Endothelial cell of hepatic sinusoid (primary cell): ENCODE measurements around the gene RWDD3.

Source experiments
- in situ Hi-C: cut with HindIII; loops from 2 replicates; pipeline ENCODE4 v1.10.0; 2017; ENCODE audit warnings: low sequenced_read_pairs

RWDD3 gene, protein sequence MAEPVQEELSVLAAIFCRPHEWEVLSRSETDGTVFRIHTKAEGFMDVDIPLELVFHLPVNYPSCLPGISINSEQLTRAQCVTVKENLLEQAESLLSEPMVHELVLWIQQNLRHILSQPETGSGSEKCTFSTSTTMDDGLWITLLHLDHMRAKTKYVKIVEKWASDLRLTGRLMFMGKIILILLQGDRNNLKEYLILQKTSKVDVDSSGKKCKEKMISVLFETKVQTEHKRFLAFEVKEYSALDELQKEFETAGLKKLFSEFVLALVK

DNA sequence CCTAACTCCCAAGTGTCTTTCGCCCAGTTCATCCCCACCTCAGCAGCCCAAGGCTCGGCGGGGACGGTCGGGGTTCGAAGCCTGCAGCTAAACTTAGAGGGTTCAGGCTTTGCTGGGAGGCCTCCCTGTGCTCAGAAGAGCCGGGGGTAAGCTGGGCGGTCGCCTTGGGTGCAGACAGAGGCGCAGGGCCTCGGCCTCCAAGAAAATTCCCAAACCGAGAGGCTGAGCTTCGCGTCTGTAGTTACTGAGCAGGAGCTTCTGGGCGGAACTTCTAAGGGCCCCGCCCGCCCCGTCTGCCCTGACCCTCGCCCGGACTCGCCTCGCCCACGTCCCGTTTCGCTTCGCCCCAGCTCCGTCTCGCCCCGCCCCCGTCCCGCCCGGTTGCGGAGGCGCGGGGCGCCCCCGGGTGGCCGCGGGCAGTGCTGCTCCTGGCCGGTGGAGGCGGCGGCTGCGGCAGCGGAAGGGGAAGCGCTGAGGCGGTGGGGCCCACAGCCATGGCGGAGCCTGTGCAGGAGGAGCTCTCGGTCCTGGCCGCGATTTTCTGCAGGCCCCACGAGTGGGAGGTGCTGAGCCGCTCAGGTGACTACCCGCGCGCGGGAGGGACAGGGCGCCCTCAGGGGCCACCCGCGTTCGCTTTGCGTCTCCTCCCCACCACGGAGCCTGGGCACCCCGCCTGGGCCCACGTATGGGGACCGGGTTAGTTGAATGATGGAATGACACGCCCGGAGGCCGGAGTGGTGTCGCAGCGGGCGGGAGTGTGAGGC lies at the start of gene RWDD3:
Gene RWDD3, plus strand, starts transcription at position 474 of the 764 bp plus-strand sequence. Its CDS starts 21 bp downstream, at position 495.
- in situ Hi-C loops: no loop called here

DNA sequence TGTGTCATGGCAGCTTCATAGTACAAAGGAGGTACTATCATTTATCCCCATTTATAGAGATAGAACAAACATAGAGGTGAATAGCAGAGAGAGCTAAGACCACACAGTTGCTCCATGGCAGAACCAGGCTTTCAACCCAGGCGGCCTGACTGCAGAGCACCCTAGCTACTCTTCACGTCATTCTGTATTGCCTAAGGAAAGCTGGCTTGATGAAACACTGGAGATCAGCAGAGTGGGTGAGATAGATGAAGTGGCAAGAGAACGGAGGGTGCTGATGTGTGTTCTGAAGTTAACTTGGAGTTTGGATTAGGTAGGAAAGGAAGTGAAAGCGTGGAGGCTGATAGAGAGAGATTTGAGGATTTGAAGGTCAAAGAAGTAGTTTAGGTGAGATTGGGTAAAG lies 47.9 kb upstream of the RWDD3 start:
- in situ Hi-C loops: no loop called here

DNA sequence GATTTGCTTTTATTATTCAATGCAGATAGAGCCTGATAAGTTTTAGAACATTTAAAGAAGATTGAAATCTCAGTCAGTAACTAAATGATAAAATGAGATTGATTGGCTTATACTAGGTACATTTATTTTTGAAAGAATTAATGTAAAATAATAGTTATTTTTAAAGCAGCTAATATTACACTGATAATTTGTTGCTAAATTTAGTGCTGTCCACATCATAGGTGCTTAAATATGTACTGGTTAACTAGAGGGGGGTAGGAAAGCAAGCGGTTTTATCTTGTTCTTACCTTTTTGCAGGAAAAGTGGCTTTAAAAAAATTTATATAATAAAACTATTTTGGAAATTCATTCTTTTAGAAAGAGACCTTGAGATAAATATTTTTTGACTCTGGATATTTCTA lies 40.4 kb upstream of the RWDD3 start:
- in situ Hi-C loops: no loop called here

DNA sequence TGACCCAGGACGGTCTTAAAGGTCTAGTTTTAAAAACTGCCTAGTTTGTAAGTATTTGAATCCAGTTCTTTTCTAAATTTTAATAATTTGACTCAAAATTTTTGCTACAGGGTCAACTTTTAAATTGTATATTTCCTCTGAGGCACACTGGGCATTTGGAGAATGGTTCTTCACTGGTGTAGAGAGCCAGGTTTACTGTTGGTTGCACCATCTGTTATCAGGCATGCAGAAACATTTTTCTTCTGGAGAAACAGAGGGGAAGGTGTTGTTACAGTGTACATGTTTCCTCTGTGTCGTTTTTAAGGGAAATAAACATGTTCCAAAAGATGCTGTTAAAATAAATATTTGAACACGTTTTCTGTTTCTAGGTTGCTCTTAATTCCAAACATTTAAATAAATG lies 39.0 kb upstream of the RWDD3 start:
- in situ Hi-C loops: no loop called here

DNA sequence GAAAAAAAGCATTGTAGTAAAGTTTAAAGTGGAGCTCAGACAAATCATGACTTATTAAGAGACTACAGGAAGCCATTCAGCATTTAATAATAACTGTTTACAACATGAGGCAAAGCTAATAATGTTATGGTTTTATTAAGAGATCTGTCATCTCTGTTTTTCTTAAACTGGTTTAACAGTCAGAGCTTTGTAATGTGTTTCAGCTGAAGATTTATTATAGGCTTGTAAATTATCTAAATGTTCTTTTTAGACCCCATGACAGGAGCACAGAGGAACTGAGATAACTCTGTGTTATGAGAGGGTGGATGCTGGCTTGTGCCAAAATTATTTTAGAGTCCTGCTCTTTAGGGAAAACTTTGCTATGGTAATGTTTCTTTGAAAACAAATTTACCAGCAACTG lies 38.0 kb upstream of the RWDD3 start:
- in situ Hi-C loops: no loop called here

DNA sequence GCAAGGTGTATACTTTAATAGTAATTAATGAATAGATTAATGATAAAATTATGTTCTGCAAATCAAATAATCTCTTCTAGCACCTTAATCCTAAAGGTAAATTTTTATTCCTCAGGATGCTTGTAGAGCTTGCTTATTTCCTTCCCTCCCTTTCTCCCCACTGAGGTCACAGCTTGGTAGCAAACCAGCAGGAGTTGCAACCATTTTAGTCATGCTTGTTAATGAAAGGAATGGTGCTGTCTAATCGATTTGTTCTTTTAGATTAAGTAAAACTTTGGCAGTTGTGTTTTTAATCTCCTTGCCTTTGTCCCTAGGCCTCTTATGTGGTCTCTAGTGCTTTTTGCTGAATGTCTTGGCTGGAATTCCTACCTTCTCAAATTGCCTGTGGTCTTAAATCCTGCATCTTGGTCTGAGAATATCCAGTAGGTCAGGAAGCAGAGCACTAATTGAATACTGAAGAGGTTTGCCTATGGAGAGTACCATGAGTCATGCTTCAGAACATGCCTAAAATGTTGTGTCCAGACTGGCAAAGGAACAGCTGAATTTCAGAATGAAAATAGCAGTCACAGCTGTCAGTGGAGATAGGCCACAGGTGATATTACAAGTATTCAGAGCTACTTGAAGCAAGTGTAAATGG lies 36.3 kb upstream of the RWDD3 start:
- in situ Hi-C loops: no loop called here

DNA sequence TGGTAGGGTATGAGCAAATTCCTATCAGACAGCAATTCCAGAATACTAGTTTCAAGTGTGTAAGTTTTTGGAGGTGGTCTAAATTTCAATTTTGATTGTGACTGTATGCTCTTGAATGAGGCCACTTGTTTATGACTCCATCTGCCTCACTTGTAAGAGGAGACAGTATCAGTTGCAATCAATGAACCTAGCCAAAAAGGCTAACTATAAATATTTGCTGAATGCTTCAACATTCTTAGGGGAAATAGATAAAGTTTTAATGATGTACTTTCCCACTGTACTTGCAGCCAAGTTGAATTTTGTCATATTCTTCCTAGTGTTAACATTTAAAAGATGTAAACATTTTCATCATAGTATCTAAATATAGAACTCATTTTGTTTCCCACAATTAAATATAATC lies 32.1 kb upstream of the RWDD3 start:
- in situ Hi-C loops: no loop called here

DNA sequence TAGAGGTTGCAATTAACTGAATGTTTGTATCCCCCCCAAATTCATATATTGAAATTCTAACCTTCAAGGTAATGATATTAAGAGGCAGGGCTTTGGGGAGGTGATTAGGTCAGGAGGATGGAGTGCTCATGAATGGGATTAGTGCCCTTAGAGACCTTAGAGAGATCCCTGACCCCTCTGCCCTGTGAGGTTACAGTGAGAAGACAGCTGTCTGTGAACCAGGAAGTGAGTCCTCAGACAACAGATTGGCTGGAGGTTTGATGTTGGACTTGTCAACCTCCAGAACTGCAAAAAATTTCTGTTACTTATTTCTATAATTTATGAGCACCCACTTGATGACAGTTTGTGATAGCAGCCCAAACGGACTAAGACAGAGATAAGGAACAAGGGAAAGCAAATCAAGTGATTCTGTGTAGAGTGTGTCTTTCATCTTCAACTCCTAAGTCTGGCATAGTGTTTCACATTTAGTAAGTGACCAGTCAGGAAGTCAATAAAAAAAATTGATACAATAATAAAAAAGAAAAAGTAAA lies 30.0 kb upstream of the RWDD3 start:
- in situ Hi-C loops: no loop called here

DNA sequence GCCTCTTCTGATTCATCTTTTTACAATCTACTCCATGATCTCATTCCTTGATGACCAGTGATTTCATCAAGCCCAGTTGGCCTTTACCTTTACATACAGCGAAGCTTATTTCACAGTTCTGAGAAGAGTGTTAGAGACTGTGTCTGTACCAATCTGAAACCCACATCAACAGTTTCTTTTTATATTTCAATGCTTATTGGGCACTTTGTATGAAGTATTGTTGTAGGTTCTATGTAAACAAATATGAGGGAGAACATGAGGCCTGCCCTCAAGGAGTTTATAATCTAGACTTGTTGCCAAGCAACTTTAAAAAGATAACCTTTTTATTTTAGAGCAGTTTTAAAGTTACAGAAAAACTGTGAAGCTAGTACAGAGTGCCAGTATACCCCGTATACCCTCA lies 27.5 kb upstream of the RWDD3 start:
- in situ Hi-C loops: loop anchor here (5.0 kb wide), 1 partner anchor 79 kb away; no protein-coding TSS in a partner anchor

DNA sequence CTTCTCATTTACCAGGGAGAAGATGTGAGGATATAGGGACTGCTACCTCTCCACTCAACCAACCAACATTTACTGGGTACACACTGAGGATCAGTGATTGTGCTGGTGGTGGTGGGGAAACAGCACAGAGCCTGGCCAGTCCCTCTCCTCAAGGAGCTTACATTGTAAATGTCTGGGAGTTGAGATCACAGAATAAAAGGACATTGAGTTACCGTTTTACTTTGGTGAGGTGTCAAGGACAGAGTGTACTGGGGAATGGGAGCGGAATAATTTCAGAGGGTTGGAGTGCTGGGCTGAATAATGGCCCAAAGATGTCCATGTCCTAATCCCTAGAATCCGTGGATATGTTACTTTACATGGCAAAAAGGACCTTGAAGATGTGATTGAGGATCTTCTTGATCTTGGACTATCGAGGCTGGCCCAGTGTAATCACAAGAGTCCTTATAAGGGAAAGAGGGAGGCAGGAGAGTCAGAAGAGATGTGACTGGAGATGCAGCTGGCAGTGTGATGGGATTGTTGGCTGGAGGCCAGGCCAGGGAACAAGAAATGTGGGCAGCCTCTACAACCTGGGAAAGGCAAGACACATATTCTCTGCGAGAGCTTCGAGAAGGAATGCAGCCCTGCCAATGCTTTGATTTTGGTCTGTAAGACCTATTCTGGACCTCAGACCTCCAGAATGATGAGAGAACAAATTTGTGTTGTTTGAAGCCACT lies 26.6 kb upstream of the RWDD3 start:
- in situ Hi-C loops: loop anchor here (5.0 kb wide), 1 partner anchor 80 kb away; no protein-coding TSS in a partner anchor

DNA sequence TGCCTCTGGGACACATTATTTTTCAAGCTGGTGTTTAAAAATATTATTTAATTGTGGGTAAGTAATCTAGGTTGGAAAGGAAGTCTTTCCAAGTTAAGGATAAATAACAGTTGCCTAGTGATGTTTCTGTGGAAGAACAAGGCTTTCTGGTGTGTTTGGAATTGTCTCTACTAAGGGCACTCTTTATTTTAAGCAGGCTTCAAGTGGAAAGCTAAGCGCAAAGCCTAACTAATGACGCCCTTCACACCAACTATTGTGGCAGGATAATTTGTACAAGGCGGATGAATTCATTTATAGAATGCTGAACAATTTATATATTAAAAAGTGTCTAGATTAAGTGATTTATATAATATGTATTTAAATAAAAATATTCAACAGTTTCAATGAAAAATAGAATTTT lies 25.1 kb upstream of the RWDD3 start:
- in situ Hi-C loops: loop anchor here (5.0 kb wide), 1 partner anchor 82 kb away; no protein-coding TSS in a partner anchor

DNA sequence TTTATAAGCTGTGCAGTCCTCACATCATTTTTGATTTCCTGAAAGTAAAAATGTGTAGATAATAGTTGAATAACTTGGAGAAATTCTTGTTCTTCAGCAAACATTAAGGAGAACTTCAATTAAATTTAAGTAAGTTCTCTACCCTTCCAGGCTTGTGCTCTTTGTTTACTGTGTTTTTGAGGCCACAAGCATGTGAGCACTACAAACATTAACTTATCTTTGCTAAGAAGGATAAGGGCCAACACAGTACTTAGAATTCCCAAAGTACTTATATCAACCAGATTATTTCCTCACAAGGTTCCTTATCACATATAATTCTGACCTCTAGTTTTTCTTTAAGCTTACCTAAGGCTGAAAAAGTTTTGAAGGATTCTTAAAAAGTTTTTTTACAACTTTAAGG lies 24.7 kb upstream of the RWDD3 start:
- in situ Hi-C loops: loop anchor here (5.0 kb wide), 1 partner anchor 82 kb away; no protein-coding TSS in a partner anchor

DNA sequence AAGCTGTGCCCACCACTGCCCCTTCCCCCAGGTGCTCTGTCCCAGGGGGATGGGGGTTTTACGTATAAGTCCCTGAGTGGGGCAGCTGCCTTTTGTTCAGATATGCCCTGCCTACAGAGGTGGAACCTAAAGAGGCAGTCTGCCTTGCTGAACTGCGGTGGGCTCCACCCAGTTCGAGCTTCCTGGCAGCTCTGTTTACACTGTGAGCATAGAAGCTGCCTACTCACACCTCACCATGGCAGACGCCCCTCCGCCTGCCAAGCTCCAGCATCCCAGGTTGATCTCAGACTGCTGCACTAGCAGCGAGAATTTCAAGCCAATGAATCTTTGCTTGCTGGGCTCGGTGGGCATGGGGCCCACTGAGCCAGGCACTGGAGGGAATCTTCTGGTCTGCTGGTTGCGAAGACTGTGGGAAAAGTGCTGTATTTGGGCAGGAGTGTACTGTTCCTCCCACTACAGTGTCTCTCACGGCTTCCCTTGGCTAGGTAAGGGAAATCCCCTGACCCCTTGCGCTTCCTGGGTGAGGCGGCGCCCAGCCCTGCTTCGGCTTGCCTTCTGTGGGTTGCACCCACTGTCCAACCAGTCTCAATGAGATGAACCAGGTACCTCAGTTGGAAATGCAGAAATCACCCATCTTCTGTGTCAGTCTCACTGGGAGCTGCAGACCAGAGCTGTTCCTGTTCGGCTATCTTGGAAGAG lies 17.6 kb upstream of the RWDD3 start:
- in situ Hi-C loops: no loop called here

DNA sequence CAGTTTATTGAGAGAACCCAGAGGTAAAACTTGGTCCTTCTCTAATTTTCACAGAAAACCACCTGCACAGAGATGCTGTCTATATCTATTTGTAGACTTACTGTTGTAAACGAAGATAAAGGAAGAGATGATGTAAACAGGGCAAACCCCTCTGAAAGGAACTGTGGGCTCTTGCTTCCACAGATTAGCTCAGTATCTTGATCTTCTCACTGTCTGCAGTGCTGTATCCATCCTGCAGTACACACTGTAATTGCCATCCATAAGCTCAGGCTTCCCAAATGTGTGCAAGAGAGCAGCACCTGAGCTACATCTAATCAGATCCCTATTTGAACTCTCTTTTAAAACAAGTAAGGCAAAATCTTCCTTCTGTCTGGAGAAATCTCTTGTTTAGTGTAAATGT lies 16.6 kb upstream of the RWDD3 start:
- in situ Hi-C loops: no loop called here

DNA sequence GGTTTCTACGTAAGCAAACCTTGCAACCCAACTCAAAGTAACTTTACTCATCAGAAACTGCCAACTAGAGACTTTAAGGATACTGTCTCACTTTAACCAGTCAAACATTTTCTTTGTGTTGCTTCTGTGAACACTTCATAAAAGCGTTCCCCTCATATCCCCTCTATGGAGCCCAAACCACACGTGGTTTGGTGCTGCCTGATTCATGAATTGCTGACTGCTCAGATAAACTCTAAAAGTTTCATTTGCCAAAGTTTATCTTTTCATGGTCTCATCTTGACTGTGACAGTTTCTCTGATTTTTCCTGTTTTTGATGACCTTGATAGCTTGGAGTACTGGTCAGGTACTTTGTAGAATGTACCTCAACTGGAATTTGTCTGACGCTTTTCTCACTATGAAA lies 14.6 kb upstream of the RWDD3 start:
- in situ Hi-C loops: no loop called here

DNA sequence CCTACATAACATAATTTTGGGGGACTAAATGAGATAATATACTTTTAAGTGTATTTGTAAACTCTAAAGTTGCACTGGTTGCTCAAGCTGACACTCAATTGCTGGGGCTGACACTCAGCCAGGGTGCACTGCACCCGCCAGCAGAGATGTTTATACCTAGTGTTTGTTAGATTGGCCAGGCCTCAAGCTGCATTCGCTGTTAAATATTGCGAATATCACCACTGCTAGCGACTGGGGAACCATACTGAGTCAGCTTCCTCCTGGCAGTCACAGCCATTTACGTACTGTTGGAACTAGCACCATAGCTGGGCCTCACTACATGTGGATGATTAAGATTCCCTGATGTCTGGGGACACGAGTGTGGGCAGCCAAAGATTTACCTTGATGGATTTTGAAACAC lies 12.7 kb upstream of the RWDD3 start:
- in situ Hi-C loops: no loop called here

DNA sequence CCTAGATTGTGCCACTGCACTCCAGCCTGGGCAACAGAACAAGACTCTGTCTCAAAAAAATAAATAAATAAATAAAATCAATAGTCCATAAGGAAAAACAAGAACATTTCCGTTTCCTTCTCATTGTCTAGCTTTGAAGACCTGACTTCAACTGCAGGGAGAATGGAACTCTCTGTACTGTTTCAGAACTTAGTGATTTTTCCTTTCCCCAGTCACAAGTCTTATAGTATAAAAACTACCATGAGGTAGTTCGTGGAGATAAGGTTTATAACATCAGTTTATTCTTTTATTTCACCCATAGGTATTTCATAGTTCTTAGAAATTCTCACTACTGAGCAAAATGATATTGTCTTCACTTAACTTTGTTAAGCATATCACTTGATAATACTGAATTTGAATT lies 11.4 kb upstream of the RWDD3 start:
- in situ Hi-C loops: no loop called here

DNA sequence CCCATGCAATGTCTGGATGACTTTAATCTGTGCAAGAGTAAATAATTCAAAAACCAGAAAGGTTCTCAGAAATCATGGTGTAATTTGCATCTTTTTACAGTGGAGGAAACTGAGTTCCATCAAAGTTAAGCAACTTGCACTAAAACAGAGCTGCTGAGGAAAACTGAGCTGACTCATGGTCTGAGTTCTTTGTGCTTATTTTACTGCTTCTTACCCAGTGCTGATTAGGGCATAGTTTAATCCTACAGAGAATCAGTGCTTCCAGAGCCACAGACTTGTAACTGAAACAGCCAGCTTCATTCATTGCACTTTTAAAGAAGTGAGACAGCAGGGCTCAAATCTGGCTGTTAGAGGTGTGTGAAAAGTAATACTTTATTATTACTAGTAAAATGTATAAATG lies 10.9 kb upstream of the RWDD3 start:
- in situ Hi-C loops: no loop called here

DNA sequence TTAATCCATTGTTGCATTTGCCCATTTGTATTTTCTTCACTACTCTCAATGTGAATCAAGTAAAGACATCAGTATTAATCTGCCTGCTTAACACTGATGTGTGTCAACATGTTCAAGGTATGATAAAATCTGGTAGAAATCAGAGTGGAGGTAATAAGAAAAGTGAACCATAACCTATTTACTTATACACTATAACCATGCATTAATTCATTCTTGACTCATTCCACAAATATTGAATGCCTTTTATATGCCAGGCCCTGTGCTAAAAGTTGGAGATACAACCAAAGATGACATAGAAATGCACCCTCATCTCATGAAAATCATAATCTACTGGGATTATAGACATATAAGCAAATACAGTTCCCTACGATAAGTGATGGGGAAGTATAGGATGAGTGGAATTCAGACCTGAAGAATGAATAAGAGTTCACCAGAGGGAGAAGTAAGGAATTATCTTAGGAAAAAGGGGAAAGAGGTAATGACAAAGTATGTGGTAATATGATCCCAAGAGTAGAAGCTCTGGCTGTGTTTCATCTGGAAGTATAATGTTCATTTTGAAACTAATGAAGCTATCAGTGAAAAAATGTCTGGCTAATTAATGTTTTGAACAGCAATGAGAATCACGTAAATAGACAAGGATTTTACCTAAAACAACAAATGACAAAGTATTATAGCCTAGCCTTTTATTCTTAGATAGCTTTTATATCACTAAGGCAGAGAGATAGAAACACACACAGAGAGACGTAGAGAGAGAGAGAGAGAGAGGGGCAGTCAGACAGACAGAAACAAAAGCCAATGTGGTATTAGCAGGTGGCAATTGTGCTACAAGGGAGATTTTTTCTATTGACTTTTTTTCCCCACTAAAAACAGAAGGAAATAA lies 7.0 kb upstream of the RWDD3 start:
- in situ Hi-C loops: loop anchor here (5.0 kb wide), 1 partner anchor 140 kb away; no protein-coding TSS in a partner anchor
